LNCaP clone FGC (cell line): ENCODE results near the gene KCNQ1.

Experiments used
- DNase-seq: peaks from one replicate; pipeline ENCODE4 v3.0.0-alpha.2; 2011; ENCODE audit warnings: low read depth
- H3K4me3 ChIP-seq: 2 replicates; pipeline ENCODE4 v1.5.1; 2011; ENCODE audit warnings: mild to moderate bottlenecking, low read depth, low read length, control low read depth
- CTCF ChIP-seq: IDR thresholded peaks from 2 replicates; pipeline ENCODE4 v1.5.1; 2012; ENCODE audit warnings: mild to moderate bottlenecking; ENCODE audit not compliant: control insufficient read depth, insufficient read depth; ENCODE audit errors: extremely low read depth

The KCNQ1 gene

GRCh38 chr11:2802389-2803185, 357.8 kb downstream of the KCNQ1 start:
- H3K4me3 ChIP-seq, result no peak overlapping the region
- TF ChIP-seq CTCF, result no peak
- DNase-seq, result no peak

- no peak overlapping the region for H3K4me3 ChIP-seq
- DNase-seq, result no peak
- no peak for TF ChIP-seq CTCF
Observed at GRCh38 chr11:2803186-2804091, 358.6 kb downstream of the KCNQ1 start.

GRCh38 chr11:2804189-2804588, 359.4 kb downstream of the KCNQ1 start:
- no peak overlapping the region for H3K4me3 ChIP-seq
- no peak for TF ChIP-seq CTCF
- no peak for DNase-seq

GRCh38 chr11:2804701-2805387, 360.0 kb downstream of the KCNQ1 start:
- no peak for TF ChIP-seq CTCF
- no peak overlapping the region for H3K4me3 ChIP-seq
- no peak for DNase-seq

GRCh38 chr11:2805388-2806056, 360.7 kb downstream of the KCNQ1 start:
- DNase-seq, result peak; percentile 58
- H3K4me3 ChIP-seq, result no peak overlapping the region
- TF ChIP-seq CTCF, result no peak

- no peak overlapping the region for H3K4me3 ChIP-seq
- no peak for TF ChIP-seq CTCF
- no peak for DNase-seq
Observed at GRCh38 chr11:2806351-2807024, 361.7 kb downstream of the KCNQ1 start.
